HG03342 (cell line): Measurements from ENCODE around the gene BHMT.
"Not testable (repeated sequence)": the region's sequence is repeated elsewhere in the genome, so short reads cannot be mapped to it uniquely, and the experiment has no call there.

ENCODE experiments used
- ATAC-seq: cut with Tn5 transposase; IDR thresholded peaks from one replicate; pipeline ENCODE4 v1.9.1; 2021; ENCODE audit warnings: mild to moderate bottlenecking, moderate library complexity; ENCODE audit not compliant: unreplicated experiment

Gene BHMT

DNA sequence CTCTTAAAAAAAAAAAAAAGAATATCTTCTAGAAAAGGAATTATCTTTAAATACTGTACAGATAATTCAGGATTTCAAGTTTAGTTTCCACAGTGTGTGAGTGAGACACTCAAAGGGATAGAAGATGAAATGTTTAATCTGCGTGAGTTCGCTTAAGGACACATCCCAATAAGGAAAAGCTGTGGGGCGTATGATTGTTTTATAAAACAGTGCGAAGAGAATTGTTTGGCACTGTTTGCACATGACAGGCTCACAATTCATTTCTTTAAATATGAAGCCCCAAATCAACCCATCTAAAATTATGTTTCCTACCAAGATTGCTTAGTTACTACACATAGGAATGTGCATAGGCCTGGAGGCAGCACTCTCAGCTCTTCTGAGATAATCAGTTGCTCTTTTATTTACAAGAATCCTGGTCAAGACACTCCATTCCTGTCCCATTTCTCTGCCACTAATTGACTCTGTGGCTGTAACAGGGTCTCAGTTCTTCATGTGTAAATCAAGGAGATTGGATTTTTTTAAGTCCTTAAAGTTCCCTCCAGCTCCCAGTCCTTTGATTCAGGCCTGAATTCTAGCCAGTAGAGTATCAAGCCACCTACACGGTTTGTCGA is 60.1 kb downstream of the BHMT start:
- ATAC-seq: no peak

DNA sequence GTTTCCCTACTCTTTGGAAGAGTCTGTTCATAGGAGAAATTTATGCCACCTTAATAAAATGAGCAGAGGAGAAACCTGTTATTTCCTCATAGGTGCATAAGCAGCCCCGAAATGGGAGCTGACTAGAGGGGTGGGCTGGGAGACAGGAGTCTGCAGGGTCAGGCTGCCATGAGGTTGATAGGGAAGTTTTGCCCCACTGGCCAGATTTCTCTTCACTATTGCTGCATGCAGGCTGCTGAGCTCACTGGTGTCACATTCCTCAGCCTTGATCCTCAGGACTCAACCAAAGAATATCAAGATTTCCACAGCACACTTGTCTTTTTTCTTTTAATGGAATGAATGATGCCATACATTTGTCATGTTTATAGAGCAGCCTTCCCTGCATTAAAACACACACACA is 60.7 kb downstream of the BHMT start:
- no peak for ATAC-seq

DNA sequence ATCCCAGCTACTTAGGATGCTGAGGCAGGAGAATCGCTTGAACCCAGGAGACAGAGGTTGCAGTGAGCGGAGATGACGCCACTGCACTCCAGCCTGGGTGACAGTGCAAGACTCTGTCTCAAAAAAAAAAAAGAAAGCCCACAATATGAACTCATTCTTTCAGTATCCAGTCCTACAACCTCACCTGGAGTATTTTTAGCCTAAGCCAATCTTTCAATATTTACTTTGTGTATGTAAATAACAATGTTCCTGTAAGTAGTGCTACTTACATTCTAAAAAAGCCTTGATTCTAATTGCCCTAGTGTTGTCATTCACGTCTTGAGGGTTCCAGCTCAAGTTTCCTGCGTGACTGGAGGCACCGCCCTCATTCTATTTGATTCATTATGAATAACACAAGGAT is 62.0 kb downstream of the BHMT start:
- no peak for ATAC-seq

DNA sequence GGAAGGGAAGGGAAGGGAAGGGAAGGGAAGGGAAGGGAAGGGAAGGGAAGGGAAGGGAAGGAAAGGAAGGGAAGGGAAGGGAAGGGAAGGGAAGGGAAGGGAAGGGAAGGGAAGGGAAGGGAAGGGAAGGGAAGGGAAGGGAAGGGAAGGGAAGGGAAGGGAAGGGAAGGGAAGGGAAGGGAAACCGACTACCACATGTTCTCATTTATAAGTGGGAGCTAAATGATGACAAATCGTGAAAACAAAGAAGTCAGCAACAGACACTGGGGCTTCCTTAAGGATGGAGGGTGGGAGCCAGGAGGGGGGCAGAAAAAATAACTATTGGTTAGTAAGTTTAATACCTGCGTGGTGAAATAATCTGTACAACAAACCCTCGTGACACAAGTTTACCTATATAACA is 68.8 kb downstream of the BHMT start:
- not testable (repeated sequence) for ATAC-seq

DNA sequence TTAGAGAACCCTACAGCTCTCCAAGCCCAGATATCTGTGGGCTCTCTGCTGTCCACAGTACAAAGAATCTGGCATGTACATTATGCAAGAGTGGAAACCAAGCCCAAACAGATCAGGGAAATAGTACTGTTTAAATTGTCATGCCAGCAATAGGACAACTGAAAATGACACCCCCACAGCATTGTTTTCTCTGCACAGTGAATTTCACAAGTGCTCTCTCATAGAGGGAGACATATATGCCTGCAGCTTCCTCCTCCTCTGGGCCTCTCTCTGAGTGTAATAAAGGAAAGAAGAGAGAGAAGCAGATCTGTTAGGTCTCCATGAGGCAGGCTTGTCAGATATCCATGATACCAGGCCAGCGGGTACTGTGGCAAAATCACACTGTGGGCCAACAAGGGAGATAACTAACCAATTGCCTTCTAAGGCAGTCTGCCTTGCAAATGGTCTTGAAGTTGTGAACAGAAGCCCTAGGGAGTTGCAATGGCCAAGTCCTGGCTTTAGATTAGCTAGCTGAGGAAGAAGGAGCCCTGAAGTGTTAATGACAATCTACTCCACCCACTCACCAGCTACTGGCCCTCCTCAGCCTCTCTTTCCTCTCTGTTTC is 69.9 kb downstream of the BHMT start:
- no peak for ATAC-seq
